Trophoblast cell (in vitro differentiated cells and primary cell): ENCODE data around the gene UBE2Z.

Experiments
- DNase-seq, 2 donors: peaks; one replicate each; pipeline ENCODE4 v3.0.0-alpha.2; 2016
- H2AFZ ChIP-seq: 2 replicates; pipeline ENCODE4 v1.6.1; 2013; ENCODE audit warnings: low read length, moderate library complexity, mild to moderate bottlenecking; ENCODE audit not compliant: insufficient read depth, poor library complexity
- H2AK5ac ChIP-seq: 2 replicates; pipeline ENCODE4 v1.6.1; 2013; ENCODE audit warnings: mild to moderate bottlenecking, low read length
- H2BK120ac ChIP-seq: 2 replicates; pipeline ENCODE4 v1.6.1; 2013; ENCODE audit warnings: low read length, mild to moderate bottlenecking, moderate library complexity; ENCODE audit not compliant: insufficient read depth, poor library complexity
- H2BK12ac ChIP-seq: 2 replicates; pipeline ENCODE4 v1.6.1; 2013; ENCODE audit warnings: mild to moderate bottlenecking, low read length, moderate library complexity
- H2BK5ac ChIP-seq: 2 replicates; pipeline ENCODE4 v1.6.1; 2013; ENCODE audit warnings: low read length, low read depth, moderate library complexity, mild to moderate bottlenecking; ENCODE audit not compliant: poor library complexity
- H3K14ac ChIP-seq: 2 replicates; pipeline ENCODE4 v1.6.1; 2013; ENCODE audit warnings: mild to moderate bottlenecking, low read length
- H3K18ac ChIP-seq: 2 replicates; pipeline ENCODE4 v1.6.1; 2013; ENCODE audit warnings: mild to moderate bottlenecking, low read length
- H3K23ac ChIP-seq: 2 replicates; pipeline ENCODE4 v1.6.1; 2013; ENCODE audit warnings: low read length
- H3K27ac ChIP-seq: 2 replicates; pipeline ENCODE4 v1.5.1; 2013; ENCODE audit warnings: low read depth, mild to moderate bottlenecking, inconsistent platforms, low read length, moderate library complexity
- H3K27me3 ChIP-seq: 2 replicates; pipeline ENCODE4 v1.6.1; 2013; ENCODE audit warnings: inconsistent platforms, mild to moderate bottlenecking, low read length, moderate library complexity; ENCODE audit not compliant: insufficient read depth
- H3K36me3 ChIP-seq, 2 experiments: 1 replicate in 1 of 2; 2 replicates in 1 of 2; pipeline ENCODE4 v1.6.1; 2013; ENCODE audit warnings: low read length in 2 of 2, mild to moderate bottlenecking in 2 of 2, moderate library complexity in 1 of 2; ENCODE audit not compliant: insufficient read depth in 2 of 2, control insufficient read depth in 1 of 2
- H3K4ac ChIP-seq: 2 replicates; pipeline ENCODE4 v1.6.1; 2013; ENCODE audit warnings: low read depth, mild to moderate bottlenecking, low read length, moderate library complexity
- H3K4me1 ChIP-seq, 2 experiments: 1 replicate in 1 of 2; 2 replicates in 1 of 2; pipeline ENCODE4 v1.6.1; 2013; ENCODE audit warnings: low read length in 2 of 2, mild to moderate bottlenecking in 2 of 2, moderate library complexity in 1 of 2; ENCODE audit not compliant: insufficient read depth in 2 of 2, control insufficient read depth in 1 of 2
- H3K4me2 ChIP-seq: 2 replicates; pipeline ENCODE4 v1.6.1; 2013; ENCODE audit warnings: inconsistent platforms, mild to moderate bottlenecking, low read length, moderate library complexity
- H3K4me3 ChIP-seq: 2 replicates; pipeline ENCODE4 v1.5.1; 2013; ENCODE audit warnings: mild to moderate bottlenecking, low read depth, low read length, inconsistent platforms
- H3K79me1 ChIP-seq: one replicate; pipeline ENCODE4 v1.6.1; 2013; ENCODE audit warnings: low read length
- H3K79me2 ChIP-seq: 2 replicates; pipeline ENCODE4 v1.6.1; 2013; ENCODE audit warnings: low read length, mild to moderate bottlenecking; ENCODE audit not compliant: control insufficient read depth, insufficient read depth, poor library complexity
- H3K9ac ChIP-seq: 2 replicates; pipeline ENCODE4 v1.6.1; 2013; ENCODE audit warnings: mild to moderate bottlenecking, low read length
- H3K9me3 ChIP-seq: 2 replicates; pipeline ENCODE4 v1.6.1; 2013; ENCODE audit warnings: low read depth, mild to moderate bottlenecking, control low read depth, inconsistent platforms, low read length; ENCODE audit not compliant: insufficient read depth
- H4K12ac ChIP-seq: 2 replicates; pipeline ENCODE4 v1.6.1; 2013; ENCODE audit warnings: low read depth, mild to moderate bottlenecking, low read length, moderate library complexity
- H4K8ac ChIP-seq: 2 replicates; pipeline ENCODE4 v1.6.1; 2013; ENCODE audit warnings: low read depth, mild to moderate bottlenecking, low read length, moderate library complexity
- H4K91ac ChIP-seq: one replicate; pipeline ENCODE4 v1.6.1; 2013; ENCODE audit warnings: low read depth, mild to moderate bottlenecking, low read length, moderate library complexity
- WGBS: extraction: QIAGEN DNeasy Blood & Tissue Kit; methylation state at CpG from one replicate; pipeline ENCODE4 v1.1.7; 2013; ENCODE audit warnings: missing lambda C conversion rate; ENCODE audit not compliant: insufficient read length, insufficient coverage; ENCODE audit errors: extremely low coverage; 5-methylcytosine and 5-hydroxymethylcytosine counted together

The UBE2Z gene

DNA sequence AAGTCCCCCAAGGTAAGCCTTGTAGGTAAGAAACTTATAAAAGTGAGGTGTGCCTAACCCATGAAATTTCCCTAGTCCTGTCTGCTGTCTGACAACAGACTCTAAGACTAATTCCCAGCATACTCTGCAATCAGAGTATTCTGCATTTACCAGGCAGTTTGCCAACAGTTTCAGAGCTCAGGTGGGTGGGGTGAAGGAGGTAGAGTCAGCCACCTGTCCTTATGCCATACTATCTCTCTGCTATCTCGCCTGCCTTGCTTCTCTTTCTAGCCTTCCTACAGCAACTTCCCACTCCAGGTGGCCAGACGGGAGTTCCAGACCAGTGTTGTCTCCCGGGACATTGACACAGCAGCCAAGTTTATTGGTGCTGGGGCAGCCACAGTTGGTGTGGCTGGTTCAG is 13.3 kb upstream of the UBE2Z start:
- Histone ChIP-seq H2AFZ (no peak overlapping the region), H3K36me3 (peaks cover 9 to 12% of the 10 kb centered on the region in 2 experiments), H4K12ac (no peak overlapping the region), H3K4me1 (peaks cover 3 to 5% of the 10 kb centered on the region in 2 experiments), H2BK120ac (no peak overlapping the region), H2BK5ac (no peak overlapping the region), H3K79me1 (peaks cover 2% of the 10 kb centered on the region), H3K4me3 (no peak overlapping the region), H3K4me2 (no peak overlapping the region), H4K91ac (no peak overlapping the region), H2AK5ac (no peak overlapping the region), H4K8ac (no peak overlapping the region), H3K4ac (no peak overlapping the region), H3K14ac (no peak overlapping the region), H3K23ac (no peak overlapping the region), H3K27me3 (no peaks in the 10 kb centered on the region), H3K79me2 (peaks cover 1% of the 10 kb centered on the region), H3K9me3 (no peaks in the 10 kb centered on the region), H3K9ac (no peak overlapping the region), H3K18ac (no peak overlapping the region), H2BK12ac (no peak overlapping the region), H3K27ac (no peak overlapping the region)
- no CpG with 5 or more reads among the region's 3 CpGs for WGBS
- DNase-seq, result no peak

GRCh38 chr17:48901241-48901640 is 7.0 kb upstream of the UBE2Z start:
- Histone ChIP-seq H3K23ac (no peak overlapping the region), H2BK5ac (no peak overlapping the region), H3K4me1 (no peaks in the 10 kb centered on the region), H4K8ac (no peak overlapping the region), H3K14ac (no peak overlapping the region), H3K27me3 (no peaks in the 10 kb centered on the region), H3K9ac (no peak overlapping the region), H2AK5ac (no peak overlapping the region), H2BK12ac (no peak overlapping the region), H2BK120ac (no peak overlapping the region), H3K4me3 (no peak overlapping the region), H3K18ac (no peak overlapping the region), H3K4ac (no peak overlapping the region), H4K12ac (no peak overlapping the region), H3K4me2 (no peak overlapping the region), H3K79me1 (no peaks in the 10 kb centered on the region), H4K91ac (no peak overlapping the region), H3K36me3 (peaks cover 0 to 2% of the 10 kb centered on the region in 2 experiments), H3K79me2 (no peaks in the 10 kb centered on the region), H3K9me3 (no peaks in the 10 kb centered on the region), H2AFZ (no peak overlapping the region), H3K27ac (no peak overlapping the region)
- no peak for DNase-seq
- no CpG with 5 or more reads among the region's 1 CpG for WGBS

GRCh38 chr17:48903401-48903800 is 4.8 kb upstream of the UBE2Z start:
- Histone ChIP-seq H4K12ac (no peak overlapping the region), H3K4me1 (no peaks in the 10 kb centered on the region), H3K9me3 (no peaks in the 10 kb centered on the region), H4K91ac (no peak overlapping the region), H3K18ac (no peak overlapping the region), H3K4me3 (no peak overlapping the region), H3K4me2 (no peak overlapping the region), H3K9ac (no peak overlapping the region), H2AFZ (no peak overlapping the region), H2BK5ac (no peak overlapping the region), H3K27ac (no peak overlapping the region), H2AK5ac (no peak overlapping the region), H3K23ac (no peak overlapping the region), H3K27me3 (no peaks in the 10 kb centered on the region), H3K79me2 (peaks cover 4% of the 10 kb centered on the region), H2BK120ac (no peak overlapping the region), H2BK12ac (no peak overlapping the region), H4K8ac (no peak overlapping the region), H3K14ac (no peak overlapping the region), H3K79me1 (peaks cover 5% of the 10 kb centered on the region), H3K36me3 (no peaks in the 10 kb centered on the region), H3K4ac (no peak overlapping the region)
- no peak for DNase-seq
- no CpG with 5 or more reads among the region's 1 CpG for WGBS

DNA sequence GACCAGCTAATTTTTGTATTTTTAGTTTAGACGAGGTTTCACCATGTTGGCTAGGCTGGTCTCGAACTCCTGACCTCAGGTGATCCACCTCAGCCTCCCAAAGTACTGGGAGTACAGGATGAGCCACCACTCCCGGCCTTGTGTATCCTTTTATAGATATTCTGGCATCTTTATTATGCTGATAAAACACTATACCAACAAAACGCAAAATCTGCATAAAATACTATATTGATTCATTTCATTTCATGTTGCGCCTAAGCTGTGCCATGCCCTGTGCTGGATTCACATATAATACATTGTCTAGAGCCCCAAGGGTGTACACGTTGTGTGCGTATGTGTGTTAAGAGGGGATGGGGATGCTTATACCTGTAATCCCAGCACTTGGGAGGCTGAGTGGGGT is 3.8 kb upstream of the UBE2Z start:
- no peak overlapping the region for H3K4me3 ChIP-seq
- no CpG with 5 or more reads among the region's 7 CpGs for WGBS
- no peak overlapping the region for H4K91ac ChIP-seq

More for the DNA sequence above, 3.8 kb upstream of the UBE2Z start:
- Histone ChIP-seq H4K8ac (no peak overlapping the region), H3K79me2 (peaks cover 11% of the 10 kb centered on the region), H2BK120ac (no peak overlapping the region), H3K79me1 (peaks cover 11% of the 10 kb centered on the region), H3K14ac (no peak overlapping the region), H3K4ac (no peak overlapping the region), H4K12ac (no peak overlapping the region), H3K9ac (no peak overlapping the region), H3K27me3 (no peaks in the 10 kb centered on the region), H3K18ac (no peak overlapping the region), H2BK12ac (no peak overlapping the region), H3K36me3 (no peaks in the 10 kb centered on the region), H2AK5ac (no peak overlapping the region), H3K4me1 (no peaks in the 10 kb centered on the region), H3K27ac (no peak overlapping the region), H2BK5ac (no peak overlapping the region), H3K23ac (no peak overlapping the region), H3K9me3 (no peaks in the 10 kb centered on the region), H2AFZ (no peak overlapping the region), H3K4me2 (no peak overlapping the region)
- no peak for DNase-seq
